Daoy (cell line): ENCODE data around the gene KCNMA1. TPM values are rescaled to one million over a fixed set of nuclear protein-coding genes. Genes with fewer than 3 reads are reported as not detected.

ENCODE experiments used
- DNase-seq: peaks from one replicate; pipeline ENCODE4 v3.0.0-alpha.2; 2015; ENCODE audit warnings: low read depth
- total RNA-seq: library from RNA; depleted of rRNA; stranded (reverse); fragments of >200 nt; shearing (Covaris generic); gene quantifications from 2 replicates; pipeline ENCODE4 v1.2.3, GENCODE V29; 2014

KCNMA1 gene
- total RNA-seq, 1 experiment from 2014 or later, result 28.8 TPM

DNA sequence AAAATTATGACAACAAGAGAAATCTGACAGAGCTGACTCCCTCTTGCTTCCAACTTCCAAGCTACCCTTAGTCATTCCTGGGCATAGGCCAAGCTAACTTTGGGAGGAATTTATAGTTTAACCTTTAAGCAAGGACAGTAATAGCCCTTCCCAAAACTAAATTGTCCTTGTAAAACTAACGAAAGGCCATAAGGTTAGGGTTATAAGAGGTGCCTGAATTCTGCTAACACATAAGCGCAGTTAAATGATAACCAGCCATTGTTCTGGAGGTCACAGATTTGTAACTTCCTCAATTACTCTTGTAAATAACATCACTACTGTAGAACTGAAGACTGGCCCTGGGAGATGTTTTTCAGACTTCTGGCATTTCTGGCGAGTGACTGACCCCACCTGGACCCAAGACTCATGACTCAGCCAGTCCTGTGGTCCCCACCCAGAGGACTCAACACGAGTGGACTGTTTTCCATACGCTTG, 481.2 kb downstream of the KCNMA1 start:
- peak; percentile 55 for DNase-seq

- no peak for DNase-seq
Observed at GRCh38 chr10:77152256-77152655, 485.4 kb downstream of the KCNMA1 start.

DNA sequence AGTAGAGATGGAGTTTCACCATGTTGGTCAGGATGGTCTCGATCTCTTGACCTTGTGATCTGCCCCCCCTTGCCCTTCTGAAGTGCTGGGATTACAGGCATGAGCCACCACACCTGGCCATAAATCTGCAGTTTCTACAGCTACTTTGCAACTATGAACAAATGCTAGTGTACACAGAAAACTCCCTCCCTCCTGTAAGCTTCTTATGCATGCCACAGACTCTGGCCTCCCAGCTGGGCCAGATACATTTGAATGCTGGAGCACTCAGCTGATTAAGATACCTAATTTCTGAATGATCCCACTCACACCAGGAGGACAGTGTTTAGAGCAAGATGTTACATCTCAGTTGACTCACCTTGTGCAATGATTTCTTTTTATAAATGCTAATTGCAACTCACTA, 486.2 kb downstream of the KCNMA1 start:
- DNase-seq, result no peak

- DNase-seq, result no peak
Observed at GRCh38 chr10:77149706-77150105, 487.9 kb downstream of the KCNMA1 start.

GRCh38 chr10:77149001-77149400, 488.6 kb downstream of the KCNMA1 start:
- no peak for DNase-seq

GRCh38 chr10:77147871-77148270, 489.7 kb downstream of the KCNMA1 start:
- no peak for DNase-seq

GRCh38 chr10:77146712-77147336, 490.8 kb downstream of the KCNMA1 start:
- DNase-seq, result no peak

GRCh38 chr10:77144656-77145055, 493.0 kb downstream of the KCNMA1 start:
- no peak for DNase-seq

DNA sequence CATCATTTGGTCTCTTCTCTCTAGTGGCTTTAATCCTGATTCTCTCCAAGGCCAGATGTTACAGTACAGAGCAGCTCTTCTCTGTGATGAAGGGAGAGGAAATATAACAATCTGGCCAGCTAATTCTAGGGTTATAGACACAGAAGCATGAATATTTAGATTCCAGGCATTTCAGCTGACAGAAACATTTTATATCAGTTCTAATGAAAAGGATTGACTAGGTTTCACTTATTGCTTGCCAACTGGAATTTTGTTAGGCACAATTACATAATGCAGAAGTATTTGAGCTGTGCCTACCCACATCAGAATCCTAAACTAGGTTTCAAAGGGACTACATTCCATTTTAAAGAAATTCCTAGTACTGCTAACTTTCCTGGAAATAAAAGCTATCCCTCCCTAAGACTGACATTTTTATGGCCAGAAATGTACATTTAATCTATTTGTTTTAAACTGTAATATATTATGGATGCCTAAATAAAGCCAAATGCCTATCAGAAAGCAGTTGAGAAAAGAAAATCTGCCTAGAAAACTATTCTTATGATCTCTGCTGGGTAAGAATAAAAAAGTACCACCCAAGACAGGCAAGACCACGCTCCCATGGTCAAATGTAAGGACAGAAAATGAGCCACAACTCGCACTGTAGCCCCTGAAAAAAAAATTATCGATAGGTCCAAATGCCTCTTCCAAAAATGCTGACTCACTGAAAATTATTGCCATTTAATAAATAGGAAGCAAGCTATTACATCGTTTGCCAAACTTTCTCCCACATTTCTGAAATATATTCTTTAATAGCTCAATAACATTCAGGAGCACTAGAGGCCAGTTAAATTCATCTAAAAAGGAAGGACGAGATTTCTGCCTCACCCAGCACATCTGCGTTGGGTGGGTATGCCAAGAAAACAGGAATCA, 498.1 kb downstream of the KCNMA1 start:
- no peak for DNase-seq

DNA sequence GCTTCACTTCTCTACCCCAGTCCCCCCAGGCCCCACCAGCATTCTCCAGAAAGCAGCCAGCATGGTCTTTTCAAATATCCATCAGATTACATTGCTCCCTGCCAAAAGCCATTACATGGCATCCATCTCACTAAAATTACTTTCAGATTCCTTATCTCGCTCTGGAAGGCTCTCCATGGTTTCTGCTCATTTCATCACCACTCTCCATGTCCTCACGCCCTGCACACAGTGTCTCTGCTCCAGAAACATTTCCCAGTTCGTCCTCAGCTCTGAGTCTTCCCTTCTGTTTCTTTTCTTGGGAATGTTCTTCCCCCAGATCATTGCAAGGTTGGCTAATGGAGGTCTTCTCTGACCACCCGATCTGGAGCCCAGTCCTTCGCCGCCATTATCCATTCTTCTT, 499.1 kb downstream of the KCNMA1 start:
- no peak for DNase-seq

DNA sequence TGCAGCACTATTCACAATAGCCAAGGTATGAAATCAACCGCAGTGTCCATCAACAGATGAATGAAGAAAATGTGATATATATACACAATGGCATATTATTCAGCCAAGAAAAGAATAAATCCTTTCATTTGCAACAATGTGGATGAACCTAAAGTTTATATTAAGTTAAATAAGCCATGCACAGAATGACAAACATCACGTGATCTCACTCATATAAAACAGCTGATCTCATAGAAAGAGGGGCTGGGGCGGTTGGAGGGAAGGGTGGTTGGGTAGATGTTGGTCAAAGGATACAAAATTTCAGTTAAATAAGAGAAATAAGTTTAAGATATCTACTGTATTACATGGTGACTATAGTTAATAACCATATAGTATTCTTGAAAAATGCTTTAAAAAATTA, 502.1 kb downstream of the KCNMA1 start:
- no peak for DNase-seq

- peak; percentile 58 for DNase-seq
Observed at GRCh38 chr10:77131214-77131613, 506.4 kb downstream of the KCNMA1 start.

DNA sequence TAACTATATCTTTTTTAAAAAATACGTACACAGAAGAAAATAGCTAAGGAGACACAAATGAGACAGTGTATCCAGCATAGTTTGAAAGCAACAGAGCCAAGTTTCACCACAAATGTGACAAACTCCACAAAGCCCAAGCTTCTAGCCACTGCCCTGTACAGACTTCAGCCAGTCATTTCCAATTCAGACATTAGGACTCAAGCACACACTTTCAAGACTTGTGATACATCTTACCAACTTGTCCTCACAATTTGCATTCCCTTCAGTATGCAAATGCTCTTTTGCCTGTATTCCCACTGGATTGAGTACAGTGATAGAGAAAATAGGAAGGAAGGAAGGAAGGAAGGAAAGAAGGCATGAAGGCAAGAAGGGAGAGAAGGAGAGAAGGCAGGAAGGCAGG, 510.4 kb downstream of the KCNMA1 start:
- DNase-seq, result no peak

DNA sequence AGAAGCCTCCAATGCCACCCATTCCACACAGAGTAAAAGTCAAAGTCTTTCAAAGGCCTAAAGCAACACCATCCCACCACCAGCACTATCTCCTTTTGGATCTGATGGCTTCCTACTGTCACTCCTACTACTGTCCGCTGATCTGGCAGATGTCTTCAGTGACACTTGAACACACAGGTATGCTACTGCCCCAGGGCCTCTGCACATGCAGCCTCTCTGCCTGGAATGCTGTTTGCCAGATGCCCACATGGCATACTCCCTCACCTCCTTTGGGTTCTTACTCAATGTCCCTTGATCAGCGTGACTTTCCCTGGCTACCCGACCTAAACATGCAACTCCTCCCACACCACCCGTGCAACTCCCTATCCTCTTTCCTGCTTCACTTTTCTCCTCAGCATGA, 512.4 kb downstream of the KCNMA1 start:
- DNase-seq, result no peak

DNA sequence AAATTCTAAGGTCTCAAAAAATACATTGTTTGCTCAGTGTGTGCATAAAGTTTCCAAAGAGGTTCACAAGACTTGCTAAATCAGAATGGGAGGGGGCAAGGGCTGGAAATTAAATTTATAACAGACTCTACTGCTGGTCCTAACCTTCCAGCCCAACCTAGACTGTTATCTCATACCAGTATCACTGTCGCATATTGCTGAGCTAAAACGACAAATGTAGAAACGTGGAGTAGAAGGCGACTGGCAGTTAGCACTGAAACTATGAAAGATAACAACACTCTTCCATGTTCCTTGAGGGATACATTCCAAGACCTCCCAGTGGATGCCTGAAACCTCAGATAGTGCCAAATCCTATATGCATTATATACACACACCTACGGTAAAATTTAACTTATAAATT, 514.3 kb downstream of the KCNMA1 start:
- DNase-seq, result no peak

- DNase-seq, result no peak
Observed at GRCh38 chr10:77121829-77122228, 515.8 kb downstream of the KCNMA1 start.

DNA sequence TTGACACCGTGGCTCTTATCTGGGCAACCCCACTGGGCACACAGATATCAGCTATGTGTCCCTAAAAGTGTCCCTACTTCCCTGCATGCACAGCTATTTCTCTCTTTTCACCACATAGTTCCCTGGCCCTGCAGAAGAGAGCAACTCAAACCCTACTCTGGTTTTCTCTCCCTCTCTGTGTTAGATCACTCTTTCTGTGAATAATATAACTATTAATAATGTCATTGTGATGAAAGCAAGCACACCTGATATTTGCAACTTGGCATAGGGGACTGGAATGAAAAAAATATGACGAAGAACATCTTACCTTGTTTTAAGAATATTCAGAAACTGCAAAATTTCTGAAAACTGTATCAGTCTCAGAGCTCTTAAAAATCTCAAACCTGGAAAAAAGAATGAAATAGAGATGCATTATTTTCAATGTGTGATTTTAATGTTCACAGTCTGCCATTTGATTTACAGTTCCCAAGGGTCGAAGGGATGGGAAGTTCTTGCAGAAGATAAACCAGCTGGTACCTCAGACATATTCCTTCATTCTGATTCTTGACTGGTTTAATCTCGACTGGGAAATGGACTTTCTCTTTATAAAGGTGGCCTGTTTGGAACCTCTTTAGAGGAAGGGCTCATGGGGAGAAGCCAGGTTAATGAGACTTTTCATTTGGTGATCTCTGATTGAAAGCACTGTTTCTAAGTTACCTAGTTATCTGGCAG, 516.8 kb downstream of the KCNMA1 start:
- DNase-seq, result no peak

- no peak for DNase-seq
Observed at GRCh38 chr10:77120012-77120411, 517.6 kb downstream of the KCNMA1 start.

DNA sequence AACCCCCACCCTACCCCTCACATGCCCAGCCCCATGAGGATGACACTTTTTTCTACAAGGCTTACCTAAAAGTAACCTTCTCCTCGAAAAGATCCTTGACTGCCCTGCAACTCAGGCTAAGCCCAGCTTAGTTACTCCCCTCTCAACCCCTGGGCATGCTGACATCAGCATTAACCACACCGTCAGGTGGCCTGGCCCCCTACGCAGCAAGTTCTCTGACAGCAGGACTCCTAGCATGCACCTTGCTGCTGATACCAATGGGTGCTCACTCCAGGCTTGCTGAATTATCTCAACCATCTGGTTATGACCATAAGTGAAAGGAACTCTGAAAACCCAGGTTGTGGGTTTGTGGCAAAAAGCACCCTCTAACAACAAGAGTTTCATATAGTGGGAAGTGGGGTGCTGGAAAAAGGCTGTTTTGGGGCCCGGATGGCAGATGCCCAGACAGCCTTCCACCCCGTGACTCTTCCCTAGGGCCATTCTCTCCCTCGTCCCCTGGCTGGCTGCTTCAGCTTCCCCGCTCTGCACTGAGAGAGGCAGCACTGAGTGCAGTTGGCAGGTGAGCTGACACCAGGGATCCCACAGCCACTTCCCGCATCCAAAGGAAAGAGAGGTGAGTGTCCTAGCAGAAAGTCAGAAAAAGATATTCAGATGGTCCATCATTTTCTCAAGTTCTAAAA, 518.9 kb downstream of the KCNMA1 start:
- no peak for DNase-seq

- DNase-seq, result no peak
Observed at GRCh38 chr10:77117501-77117900, 520.1 kb downstream of the KCNMA1 start.

- no peak for DNase-seq
Observed at GRCh38 chr10:77116904-77117303, 520.7 kb downstream of the KCNMA1 start.
